Stimulated activated CD8-positive, alpha-beta memory T cell treated with anti-CD3 and anti-CD28 coated beads, Interleukin-4, amount 100 ng/mL, for 1 hour (primary cell): ENCODE results near the gene TBC1D24.
A peak's percentile ranks its signal among the peaks of the same experiment; 100 is the strongest.

Source experiments
- DNase-seq, 2 donors: peaks; one replicate each; pipeline ENCODE4 v3.0.0-alpha.2; 2020; ENCODE audit warnings: low read depth in 2 of 2, low spot score in 1 of 2

Gene TBC1D24

GRCh38 chr16:2482708-2483534 lies 8.0 kb downstream of the TBC1D24 start:
- no peak for DNase-seq

DNA sequence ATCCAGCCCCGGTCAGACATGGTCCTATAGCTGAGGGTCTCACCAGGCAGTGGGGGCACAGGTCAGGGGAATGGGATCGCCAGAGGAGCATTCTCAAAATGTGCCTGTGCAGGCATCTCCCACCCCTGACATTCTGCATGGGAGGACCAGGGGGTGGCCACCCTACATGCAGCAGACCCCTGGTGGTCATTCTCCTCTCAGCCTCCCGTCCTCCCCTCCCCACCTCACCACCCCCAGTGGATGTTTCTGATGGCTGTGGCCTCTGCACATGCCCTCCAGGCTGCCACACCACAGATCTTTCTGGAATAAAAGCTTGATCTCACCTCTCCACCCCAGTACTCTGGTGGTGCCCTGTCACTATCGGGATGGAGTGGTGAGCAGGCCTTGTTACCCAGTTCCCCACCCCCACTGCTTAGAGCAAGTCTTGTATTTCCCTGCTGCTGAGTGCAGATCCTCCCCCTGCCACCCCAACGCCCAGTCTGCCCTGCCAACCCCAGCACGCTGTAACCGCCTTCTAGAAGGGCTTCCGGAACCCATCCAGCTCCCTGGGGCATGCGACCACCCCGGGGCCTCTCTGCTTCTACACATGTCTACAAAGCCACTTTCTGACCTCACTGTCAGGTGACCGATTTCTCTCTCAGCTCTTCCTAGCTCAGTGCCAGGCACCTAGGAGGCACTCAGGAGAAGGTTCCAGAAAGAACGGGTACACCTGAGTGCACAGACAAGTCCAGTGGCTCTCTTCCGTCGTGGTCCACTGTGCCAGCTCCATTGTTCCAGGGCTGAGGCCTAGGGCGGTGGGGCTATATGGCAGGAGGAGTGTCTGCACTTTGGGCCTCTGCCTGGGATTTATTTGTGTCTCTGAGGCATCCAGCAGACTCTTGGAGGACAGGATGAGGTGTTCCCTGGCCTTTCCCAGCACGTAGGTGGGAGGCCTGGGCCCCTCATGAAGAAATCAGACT lies 9.3 kb downstream of the TBC1D24 start:
- DNase-seq, result no peak

DNA sequence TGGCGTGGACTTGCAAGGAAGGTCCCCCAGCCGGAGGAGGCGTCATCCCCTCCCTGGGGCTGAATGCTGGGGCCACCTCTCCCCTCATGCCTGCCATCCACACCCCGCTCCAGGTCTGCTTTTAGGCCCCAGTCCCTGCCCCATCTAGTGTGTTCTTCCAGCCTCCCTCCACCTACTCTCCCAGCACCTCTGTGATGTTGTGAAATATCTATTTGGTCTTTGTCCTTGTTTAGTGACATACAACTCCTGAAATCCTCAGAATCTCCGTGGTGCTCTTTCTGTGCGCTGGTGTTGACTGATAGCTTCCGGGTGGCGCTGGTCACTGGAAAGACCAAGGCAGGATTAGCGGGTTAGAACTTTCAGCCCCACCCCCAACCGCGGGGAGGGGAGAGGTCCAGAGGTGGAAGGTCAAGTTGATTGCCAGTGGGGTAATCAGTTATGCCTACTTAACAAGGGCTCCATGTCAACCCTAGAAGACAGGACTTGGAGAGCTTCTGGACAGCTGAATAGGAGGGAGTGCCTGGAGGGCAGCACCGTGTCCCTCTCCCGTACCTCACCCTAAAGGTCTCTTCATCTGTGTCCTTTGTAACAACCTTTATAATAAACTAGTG lies 10.1 kb downstream of the TBC1D24 start:
- DNase-seq, result no peak

- no peak for DNase-seq
Measured at GRCh38 chr16:2485811-2486507, 11.0 kb downstream of the TBC1D24 start.

GRCh38 chr16:2486645-2487516 lies 12.0 kb downstream of the TBC1D24 start:
- peak; percentile 53 to 60 for DNase-seq

DNA sequence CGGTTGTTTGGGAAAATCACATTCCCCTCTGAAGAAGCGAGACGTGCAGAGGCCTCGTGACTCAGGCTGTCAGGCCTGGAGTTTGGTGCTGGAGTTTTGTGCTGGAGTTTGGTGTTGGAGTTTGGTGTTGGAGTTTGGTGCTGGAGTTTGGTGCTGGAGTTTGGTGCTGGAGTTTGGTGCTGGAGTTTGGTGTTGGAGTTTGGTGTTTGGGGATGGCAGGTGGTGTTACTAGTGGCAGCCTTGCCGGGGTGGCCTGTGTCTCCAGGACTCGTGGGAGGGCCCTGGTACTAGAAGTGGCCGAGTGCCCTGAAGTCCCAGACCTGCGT lies 12.6 kb downstream of the TBC1D24 start:
- no peak for DNase-seq

GRCh38 chr16:2487903-2488531 lies 13.1 kb downstream of the TBC1D24 start:
- DNase-seq, result no peak

GRCh38 chr16:2489581-2489980 lies 14.7 kb downstream of the TBC1D24 start:
- DNase-seq, result no peak

GRCh38 chr16:2490190-2491105 lies 15.5 kb downstream of the TBC1D24 start:
- no peak for DNase-seq

GRCh38 chr16:2492292-2492691 lies 17.4 kb downstream of the TBC1D24 start:
- DNase-seq, result no peak

DNA sequence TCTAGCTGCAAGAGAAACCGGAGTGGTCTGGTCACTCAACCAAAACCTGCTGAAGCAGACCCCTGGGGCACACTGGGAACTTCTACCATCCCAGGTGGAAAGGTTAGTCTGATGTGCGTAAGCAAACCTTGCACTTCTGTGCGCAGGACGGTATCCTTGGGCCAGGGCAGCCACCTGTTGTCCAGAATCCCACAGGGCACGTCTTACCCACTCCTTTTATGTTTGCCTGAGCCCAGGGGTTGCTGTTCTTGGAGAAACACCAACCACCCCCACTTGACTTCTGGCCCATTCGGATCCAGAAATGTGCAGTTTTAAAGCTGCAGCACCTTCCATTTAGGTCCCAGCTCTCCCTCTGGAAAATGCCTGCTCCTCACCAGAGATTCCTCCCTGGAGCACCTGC lies 18.7 kb downstream of the TBC1D24 start:
- DNase-seq, result no peak

GRCh38 chr16:2494616-2495015 lies 19.7 kb downstream of the TBC1D24 start:
- no peak for DNase-seq

DNA sequence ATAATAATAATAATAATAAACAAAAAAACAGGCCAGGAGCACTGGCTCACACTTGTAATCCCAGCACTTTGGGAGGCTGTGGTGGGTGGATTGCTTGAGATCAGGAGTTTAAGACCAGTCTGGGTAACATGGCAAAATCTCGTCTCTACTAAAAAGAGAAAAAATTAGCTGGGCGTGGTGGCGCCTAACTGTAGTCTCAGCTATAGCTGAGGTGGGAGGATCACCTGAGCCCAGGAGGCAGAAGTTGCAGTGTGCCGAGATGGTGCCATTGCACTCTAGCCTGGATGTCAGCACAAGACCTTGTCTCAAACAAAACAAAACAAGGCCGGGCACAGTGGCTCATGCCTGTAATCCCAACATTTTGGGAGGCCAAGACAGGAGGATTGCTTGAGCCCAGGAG lies 20.1 kb downstream of the TBC1D24 start:
- no peak for DNase-seq

- no peak for DNase-seq
Measured at GRCh38 chr16:2496223-2497115, 21.5 kb downstream of the TBC1D24 start.

GRCh38 chr16:2497116-2497630 lies 22.2 kb downstream of the TBC1D24 start:
- no peak for DNase-seq

DNA sequence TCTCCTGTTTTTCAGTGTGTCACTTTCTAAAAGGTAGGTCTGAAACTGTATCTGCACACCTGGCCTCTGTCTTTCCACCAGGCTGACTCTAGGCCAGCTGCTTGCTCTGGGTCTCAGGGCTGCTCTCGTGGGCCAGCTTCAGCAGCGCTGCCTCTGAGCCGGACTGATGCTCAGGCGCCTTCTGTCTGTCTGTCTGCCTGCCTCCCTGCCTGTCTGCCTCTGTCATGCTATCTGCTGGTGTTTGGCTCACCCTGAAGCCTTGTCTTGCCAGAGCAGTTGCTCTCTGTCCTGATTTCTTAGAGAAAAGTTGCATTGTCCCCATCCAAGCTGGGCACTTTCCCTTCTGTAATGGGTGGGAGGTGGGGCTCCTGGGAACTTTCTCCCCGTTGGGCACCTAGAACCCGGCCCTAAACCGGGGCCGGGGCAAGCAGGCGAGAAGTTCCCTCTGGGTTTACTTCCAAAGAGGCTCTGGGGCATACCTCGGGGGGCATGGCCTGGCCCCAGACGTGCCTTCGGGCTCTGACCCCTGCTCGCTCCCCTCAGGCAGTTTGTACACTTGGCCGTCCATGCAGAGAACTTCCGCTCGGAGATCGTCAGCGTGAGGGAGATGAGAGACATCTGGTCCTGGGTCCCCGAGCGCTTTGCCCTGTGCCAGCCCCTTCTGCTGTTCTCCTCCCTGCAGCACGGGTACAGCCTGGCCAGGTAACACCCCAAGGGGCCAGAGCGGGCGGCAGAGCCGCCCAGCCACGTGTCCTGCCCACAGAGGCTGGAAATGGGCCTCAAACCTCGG lies 23.0 kb downstream of the TBC1D24 start:
- no peak for DNase-seq
